Activated CD4-positive, CD25-positive, alpha-beta regulatory T cell treated with anti-CD3 and anti-CD28 coated beads, Interleukin-2, amount 50 U/mL, for 72 hours (primary cell): ENCODE measurements around the gene ABCD1.

Source experiments
- DNase-seq: peaks from one replicate; pipeline ENCODE4 v3.0.0; 2021

The ABCD1 gene

DNA sequence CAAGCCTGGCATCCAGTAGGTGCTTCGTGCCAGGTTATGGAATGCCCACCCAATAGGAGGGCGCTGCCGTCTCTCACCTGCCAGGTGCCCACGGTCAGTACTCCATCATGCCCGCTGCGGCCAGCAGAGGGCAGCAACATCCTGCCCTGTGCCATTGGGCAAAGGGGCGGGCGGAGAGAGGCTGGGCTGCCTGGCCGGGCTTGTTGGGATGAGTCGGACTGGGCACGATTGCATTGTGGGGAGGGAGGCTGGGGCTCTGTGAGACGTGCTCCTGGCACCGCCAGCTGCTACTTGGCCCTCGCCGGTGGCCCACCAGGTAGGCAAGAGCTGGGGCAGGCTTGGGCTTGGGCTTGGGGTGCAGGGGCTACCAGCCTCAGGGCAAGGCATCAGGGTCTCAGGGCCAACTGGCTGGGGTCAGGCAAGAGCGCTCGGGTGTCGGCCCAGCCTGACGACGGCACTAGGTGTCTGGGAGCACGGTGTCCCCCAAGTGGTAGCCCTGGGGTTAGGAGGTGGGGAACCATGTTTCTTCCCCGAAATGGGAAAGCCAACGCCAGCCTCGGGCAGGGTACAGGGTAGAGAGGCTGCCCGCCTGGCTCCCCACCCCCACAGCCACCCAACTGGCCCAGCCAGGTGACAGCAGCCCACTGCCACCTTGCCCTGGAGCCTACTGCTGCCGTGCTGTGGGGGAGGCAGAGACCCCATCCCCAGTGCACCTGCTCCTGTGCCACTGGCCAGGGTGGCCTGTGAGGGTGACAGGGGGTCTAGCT lies 39.5 kb downstream of the ABCD1 start, which contains the start of gene PLXNB3:
Gene PLXNB3 (plus strand): TSS at position 261 of the 767 bp plus-strand sequence. CDS start 1,287 bp downstream, outside the sequence.
- peak; percentile 84 for DNase-seq

DNA sequence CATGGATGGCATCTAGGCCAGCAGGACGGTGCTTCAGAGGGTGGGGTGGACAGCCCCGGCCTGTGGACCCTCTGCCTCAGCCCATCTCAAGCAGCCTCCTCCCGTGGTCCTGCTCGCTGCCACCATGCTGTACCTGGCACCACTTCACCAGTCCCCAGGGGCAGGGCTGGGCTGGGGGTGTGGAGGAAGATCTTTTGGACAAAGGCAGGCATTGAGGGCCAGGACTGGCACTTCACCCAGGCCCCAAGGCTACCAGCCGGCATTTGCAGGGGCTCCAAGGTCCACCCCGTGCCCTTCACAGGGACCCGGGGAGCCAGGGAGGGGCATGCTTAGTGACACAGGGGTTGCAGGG lies 40.1 kb downstream of the ABCD1 start:
- no peak for DNase-seq

DNA sequence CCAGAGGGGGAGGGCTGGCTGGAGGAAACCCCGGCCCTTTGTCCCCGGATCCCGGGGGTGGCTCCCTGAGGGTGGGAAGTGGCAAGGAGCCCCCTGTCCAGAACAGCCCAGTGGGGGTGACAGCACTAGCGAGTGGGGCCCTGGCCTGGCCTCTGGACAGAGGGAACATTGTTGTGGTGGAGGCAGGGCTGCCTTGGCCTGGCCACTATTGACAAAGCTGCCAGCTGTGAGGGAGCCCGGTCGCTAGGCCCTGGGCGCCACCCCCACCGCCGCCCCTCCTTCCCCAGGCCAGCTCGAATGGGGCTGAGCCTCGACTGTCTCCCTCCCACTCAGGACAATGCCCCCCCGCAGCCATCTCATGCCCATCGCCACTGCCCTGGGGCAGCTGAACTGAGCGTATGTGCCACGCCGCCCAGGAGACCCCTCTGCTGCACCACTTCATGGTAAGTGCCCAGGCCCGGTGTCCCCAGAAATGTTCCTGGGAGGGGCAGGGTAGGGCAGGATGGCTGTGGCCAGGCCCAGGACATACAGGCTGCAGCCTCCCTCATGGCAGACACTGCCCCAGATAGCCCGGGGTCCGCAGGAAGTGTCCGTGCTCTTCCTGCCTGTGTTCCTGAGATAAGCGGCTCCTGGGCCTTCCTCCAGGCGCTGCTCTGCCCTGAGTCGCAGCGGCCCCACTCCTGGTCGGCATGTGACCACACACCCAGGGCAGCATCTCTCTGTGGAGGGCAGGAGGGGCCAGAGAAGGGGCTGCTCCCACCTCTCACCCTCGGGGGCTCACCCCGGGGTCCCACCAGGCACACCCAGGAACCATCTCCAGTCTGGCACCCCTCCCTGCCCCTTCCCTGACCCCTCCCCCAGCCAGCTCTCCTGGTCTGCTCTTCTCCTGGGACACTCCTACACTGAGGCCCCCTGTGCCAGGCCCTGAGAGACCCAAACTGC lies 40.8 kb downstream of the ABCD1 start:
- DNase-seq, result peak; percentile 31

DNA sequence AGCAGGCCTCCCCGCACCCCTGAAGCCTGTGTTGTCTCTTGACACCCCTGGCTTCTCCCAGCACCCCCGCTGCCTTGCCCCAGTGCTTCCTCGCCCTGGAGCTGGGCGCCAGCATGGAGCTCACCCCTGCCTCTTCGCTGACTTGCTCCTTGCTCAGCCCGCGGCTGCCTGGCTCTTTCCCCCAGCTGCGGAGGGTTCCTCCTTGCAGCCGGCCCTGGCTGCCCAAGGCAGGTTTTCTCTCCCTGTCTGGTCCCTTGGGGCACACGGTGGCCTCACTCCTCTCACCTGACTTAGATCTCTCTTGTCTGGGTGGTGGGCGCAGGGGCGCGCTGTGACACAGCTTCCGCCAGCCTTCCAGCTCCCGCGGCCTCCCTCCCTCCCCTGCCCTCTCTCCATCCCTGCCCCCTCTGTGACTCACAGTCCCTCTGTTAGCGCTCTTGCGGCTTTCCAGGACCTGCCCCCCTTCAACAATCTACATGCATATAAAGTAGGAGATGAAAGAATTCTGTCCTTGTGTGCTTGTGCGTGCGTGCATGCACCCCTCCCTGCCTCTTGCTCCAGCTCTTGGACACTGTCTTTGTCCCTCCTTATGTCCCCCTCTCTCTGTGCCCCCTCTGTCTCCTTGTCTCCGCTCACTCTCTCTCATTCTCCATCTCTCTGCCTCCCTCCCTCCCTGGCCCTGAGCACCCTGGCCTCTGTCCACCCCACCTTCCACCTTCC lies 41.6 kb downstream of the ABCD1 start:
- peak; percentile 29 for DNase-seq

DNA sequence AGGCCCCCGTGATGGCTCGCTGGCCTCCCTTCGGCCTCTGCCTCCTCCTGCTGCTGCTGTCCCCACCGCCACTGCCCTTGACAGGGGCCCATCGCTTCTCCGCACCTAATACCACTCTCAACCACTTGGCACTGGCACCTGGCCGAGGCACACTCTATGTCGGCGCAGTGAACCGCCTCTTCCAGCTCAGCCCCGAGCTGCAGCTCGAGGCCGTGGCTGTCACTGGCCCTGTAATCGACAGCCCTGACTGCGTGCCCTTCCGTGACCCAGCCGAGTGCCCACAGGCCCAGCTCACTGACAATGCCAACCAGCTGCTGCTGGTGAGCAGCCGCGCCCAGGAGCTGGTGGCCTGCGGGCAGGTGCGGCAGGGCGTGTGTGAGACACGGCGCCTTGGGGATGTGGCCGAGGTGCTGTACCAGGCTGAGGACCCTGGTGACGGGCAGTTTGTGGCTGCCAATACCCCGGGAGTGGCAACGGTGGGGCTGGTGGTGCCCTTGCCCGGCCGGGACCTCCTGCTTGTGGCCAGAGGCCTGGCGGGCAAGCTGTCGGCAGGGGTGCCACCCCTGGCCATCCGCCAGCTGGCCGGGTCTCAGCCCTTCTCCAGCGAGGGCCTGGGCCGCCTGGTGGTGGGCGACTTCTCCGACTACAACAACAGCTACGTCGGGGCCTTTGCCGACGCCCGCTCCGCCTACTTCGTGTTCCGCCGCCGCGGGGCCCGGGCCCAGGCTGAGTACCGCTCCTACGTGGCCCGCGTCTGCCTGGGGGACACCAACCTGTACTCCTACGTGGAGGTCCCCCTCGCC lies 42.4 kb downstream of the ABCD1 start:
- peak; percentile 27 for DNase-seq

DNA sequence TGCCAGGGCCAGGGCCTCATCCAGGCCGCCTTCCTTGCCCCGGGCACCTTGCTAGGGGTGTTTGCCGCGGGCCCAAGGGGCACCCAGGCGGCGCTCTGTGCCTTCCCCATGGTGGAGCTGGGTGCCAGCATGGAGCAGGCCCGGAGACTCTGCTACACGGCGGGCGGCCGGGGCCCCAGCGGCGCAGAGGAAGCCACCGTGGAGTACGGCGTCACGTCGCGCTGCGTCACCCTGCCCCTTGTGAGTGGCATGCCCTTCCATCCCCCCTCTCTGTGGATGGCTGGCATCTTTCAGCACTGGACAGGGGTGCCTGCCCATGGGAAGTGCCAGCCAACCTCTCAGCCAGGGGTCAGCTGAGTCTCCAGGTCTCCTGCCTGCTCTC lies 43.0 kb downstream of the ABCD1 start:
- peak; percentile 27 for DNase-seq

DNA sequence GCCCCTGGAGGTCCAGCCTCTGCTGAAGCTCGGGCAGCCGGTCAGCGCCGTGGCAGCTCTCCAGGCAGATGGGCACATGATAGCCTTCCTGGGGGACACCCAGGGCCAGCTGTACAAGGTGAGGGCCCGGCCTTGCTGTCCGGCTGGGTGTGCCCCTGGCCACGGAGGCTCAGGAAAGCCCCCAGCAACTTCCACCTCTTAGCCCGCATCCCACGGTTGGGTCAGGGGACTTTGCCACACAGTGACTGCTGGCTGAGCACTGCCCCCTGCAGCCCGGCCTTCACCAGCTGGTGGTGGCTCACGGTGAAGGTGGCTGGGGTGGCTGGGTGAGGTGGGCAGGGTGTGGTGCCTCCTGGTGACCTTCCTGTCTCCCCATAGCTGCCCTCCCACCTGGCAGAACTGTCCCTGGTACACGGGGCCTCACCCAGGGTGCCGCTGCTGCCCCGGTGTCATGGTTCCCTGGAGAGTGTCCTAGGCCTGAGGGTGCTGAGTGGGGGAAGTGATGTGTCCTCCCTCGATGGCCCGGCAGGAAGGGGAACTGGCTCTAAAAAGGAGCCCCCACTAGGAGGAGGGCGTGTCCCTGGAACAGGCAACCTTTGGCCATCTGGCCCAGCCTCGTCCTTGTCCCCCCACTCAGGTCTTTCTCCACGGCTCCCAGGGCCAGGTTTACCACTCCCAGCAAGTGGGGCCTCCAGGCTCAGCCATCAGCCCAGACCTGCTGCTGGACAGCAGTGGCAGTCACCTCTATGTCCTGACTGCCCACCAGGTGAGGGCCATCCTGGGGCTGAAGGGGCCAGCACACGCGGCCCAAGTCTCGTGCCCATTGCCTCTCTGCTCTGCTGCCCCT lies 43.9 kb downstream of the ABCD1 start:
- DNase-seq, result peak; percentile 27

DNA sequence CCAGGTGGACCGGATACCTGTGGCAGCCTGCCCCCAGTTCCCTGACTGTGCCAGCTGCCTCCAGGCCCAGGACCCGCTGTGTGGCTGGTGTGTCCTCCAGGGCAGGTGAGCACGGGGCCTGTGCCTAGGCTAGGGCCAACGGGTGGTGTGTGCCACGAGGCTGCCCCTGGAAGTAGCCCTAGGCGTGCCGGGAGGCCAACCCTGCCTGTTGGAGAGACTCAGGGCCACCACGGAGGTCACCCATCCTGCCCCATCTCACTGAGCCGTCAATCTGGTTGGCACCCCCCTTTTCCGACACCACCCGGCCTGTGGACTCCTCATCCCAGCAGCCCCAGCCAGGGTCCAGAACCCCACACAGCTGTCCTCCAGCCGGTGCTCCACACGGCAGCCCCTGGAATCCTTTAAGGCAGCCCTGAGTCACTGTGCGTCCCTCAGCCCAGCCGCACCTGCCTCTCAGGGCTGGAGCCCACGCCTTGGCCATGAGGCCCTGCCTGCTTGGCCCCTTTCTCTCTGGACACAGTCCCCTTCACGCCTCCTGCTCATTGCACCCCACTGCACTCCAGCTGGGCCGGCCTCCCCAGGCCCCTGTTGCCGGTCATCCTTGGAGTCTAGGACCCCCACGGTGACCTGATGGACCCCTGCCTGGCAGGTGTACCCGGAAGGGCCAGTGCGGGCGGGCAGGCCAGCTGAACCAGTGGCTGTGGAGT lies 44.7 kb downstream of the ABCD1 start:
- DNase-seq, result peak; percentile 25

DNA sequence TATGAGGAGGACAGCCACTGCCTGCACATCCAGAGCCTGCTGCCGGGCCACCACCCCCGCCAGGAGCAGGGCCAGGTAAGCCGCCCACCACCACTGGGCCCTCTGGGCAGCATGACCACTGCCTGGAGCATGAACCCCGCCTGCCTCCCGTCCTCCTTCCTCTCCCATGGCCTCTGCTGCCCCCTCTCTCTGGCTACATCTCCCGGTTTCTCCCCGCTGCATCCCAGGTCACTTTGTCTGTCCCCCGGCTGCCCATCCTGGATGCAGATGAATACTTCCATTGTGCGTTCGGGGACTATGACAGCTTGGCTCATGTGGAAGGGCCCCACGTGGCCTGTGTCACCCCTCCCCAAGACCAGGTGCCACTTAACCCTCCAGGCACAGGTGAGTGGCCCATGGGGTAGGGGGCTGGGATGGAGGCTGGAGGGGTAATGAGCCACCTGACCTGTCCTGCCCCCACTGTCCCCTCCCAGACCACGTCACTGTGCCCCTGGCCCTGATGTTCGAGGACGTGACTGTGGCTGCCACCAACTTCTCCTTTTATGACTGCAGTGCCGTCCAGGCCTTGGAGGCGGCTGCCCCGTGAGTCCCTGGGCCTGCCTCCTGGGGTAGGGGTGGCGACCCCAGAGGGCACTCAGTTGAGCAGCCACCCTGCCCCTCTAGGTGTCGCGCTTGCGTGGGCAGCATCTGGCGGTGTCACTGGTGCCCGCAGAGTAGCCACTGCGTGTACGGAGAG lies 45.4 kb downstream of the ABCD1 start:
- DNase-seq, result peak; percentile 25

DNA sequence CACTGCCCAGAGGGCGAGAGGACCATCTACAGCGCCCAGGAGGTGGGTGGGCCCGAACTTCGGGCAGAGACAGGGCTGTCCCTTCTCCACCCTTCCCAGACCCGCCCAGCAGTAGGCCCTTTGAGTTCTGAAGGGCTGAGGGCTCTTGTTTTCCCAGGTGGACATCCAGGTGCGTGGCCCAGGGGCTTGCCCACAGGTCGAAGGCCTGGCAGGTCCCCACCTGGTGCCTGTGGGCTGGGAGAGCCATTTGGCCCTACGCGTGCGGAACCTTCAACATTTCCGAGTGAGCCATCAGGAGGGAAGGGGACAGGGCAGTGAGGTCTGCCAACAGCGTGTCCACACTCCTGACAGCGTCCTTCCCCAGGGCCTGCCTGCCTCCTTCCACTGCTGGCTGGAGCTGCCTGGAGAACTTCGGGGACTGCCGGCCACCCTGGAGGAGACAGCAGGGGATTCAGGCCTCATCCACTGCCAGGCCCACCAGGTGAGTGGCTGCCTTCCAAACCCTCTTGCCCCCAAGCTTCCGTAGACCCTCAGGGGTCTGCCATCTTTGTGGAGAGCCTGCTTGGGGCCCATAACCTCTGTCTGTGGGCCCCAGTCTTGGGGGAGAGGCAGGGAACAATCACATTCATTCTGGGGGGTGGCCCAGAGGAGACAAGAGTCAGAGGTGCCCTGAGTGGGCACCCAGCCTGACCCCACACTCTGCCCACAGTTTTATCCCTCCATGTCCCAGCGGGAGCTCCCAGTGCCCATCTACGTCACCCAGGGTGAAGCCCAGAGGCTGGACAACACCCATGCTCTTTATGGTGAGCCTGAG lies 46.2 kb downstream of the ABCD1 start:
- no peak for DNase-seq

DNA sequence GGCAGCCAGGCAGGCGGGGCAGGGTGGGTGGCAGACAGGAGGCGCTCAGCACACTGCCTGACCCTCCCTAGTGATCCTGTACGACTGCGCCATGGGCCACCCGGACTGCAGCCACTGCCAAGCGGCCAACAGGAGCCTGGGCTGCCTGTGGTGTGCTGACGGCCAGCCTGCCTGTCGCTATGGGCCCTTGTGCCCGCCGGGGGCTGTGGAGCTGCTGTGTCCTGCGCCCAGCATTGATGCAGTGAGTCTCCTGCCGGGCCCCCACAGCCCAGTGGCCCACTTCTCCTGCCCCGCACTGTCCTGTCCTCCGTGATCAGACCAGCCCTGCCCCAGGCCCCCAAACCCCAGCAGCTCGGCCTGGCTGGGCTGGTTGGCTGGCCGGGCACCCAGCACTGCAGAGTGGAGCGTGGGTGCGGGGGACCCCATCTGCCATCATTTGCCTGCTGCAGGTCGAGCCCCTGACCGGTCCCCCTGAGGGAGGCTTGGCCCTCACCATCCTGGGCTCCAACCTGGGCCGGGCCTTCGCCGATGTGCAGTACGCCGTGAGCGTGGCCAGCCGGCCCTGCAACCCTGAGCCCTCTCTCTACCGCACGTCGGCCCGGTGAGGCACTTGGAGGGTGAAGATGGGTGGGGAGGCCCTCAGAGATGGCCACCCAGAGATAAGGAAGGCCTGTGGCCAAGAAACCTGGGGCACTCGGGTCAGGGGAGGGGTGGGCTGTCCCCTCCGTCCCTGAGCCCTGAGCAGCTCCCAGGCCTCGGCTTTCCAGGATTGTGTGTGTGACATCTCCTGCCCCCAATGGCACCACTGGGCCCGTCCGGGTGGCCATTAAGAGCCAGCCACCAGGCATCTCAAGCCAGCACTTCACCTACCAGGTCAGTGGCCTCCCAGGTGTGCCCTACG lies 47.0 kb downstream of the ABCD1 start:
- peak; percentile 26 for DNase-seq

DNA sequence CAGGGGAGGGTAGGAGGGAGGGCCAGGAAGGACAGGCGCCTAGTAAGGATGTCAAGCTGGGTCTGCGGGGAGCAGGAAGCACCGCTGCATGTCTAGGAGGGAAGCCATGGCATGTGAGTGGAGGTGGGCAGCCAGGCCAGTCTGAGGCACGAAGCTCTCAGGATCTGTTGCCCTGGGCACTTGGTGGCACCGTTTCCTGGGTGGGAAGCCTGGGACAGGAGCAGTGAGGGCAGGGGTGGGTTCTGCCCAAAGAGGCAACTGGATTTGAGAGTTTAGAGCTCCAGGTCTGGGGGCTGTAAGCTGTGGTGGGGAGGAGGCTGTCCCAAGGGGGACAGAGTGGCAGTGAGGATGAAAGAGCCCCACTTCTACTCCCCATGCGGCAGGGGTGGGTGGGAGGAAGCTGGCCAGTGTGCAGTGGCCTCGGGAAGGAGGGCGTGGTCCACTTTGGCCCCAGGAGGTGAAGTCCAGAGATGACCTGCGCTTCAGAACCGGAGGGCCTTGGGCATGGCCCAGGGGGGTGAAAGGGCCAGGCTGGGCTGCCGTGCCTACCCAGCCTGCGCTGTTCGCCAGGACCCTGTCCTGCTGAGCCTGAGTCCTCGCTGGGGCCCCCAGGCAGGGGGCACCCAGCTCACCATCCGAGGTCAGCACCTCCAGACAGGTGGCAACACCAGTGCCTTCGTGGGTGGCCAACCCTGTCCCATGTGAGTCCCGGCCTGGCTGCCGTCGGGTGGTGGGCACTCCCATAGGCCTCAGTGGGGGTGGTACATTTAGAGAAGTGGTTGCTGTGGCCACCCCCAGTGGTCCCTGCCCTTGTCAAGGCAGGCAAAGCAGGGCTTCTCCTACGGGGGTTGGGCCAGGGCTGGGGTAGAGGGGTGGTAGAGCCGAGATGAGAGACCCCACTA lies 47.9 kb downstream of the ABCD1 start:
- DNase-seq, result peak; percentile 25

DNA sequence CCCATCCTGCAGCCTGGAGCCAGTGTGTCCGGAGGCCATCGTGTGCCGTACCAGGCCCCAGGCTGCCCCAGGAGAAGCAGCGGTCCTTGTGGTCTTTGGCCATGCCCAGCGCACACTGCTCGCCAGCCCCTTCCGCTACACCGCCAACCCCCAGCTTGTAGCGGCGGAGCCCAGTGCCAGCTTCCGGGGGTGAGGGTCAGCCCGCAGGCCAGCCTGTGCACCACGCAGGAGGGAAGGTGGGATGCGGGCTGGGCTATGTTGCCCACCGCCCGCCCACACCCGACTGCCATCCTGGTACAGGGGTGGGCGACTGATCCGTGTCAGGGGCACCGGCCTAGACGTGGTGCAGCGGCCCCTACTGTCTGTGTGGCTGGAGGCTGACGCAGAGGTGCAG lies 48.6 kb downstream of the ABCD1 start:
- peak; percentile 27 for DNase-seq

DNA sequence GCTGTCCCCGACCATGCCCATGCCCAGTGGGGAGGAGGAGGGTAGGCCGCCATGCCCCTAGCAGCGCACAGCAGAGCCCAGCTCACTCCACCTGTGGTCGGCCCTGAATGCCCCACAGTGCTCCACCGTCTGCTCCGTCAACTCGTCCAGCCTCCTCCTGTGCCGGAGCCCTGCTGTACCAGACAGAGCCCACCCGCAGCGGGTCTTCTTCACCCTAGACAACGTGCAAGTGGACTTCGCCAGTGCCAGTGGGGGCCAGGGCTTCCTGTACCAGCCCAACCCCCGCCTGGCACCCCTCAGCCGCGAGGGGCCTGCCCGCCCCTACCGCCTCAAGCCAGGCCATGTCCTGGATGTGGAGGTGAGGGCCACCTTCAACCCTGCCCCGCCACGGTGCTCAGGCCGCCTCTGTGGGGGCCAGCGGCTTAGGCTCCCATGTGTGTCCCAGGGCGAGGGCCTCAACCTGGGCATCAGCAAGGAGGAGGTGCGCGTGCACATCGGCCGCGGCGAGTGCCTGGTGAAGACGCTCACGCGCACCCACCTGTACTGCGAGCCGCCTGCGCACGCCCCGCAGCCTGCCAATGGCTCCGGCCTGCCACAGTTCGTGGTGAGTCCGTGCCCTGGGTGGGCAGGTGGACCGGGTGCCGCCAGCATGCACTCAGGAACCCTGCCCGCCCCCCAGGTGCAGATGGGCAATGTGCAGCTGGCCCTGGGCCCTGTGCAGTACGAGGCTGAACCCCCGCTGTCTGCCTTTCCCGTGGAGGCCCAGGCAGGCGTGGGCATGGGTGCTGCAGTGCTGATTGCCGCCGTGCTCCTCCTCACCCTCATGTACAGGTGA lies 49.3 kb downstream of the ABCD1 start:
- DNase-seq, result no peak

DNA sequence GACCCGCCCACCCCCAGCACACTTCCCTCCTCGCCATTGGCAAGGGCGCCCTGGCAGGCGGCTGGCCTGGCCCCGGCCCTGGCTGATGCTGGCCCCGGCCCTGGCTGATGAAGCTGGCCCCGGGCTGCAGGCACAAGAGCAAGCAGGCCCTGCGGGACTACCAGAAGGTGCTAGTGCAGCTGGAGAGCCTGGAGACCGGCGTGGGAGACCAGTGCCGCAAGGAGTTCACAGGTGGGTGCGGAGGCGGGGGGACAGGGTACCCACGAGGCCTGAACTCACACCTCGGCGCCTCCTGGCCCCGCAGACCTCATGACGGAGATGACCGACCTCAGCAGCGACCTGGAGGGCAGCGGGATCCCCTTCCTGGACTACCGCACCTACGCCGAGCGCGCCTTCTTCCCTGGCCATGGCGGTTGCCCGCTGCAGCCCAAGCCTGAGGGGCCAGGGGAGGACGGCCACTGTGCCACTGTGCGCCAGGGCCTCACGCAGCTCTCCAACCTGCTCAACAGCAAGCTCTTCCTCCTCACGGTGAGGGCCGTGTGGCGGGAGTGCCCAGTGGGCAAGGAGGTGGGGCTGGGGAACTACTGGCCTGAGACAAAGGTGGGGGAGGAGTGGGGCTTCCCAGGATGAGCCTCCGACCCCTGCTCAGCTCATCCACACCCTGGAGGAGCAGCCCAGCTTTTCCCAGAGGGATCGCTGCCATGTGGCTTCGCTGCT lies 50.1 kb downstream of the ABCD1 start:
- DNase-seq, result no peak
